Epithelial cell of alveolus of lung (primary cell): ENCODE data around the gene GCDH. TPM values are rescaled to one million over a fixed set of nuclear protein-coding genes. Genes with fewer than 3 reads are reported as not detected.

Experiments
- total RNA-seq: library from RNA; depleted of rRNA; stranded (reverse); fragments of >200 nt; gene quantifications from 2 replicates; pipeline ENCODE4 v1.2.1, GENCODE V29; 2015

GCDH gene
- 22.6 and 40.1 TPM in 2 replicates for total RNA-seq

GRCh38 chr19:12890787-12891552 is at the start of gene GCDH:
GCDH (plus strand) TSS chr19:12891160; CDS start chr19:12891305, 145 bp downstream.

GRCh38 chr19:12881172-12881808 is 9.7 kb upstream of the GCDH start, which contains the start of gene DNASE2:
DNASE2 (minus strand) TSS chr19:12881449; CDS start chr19:12881375, 74 bp downstream.

GRCh38 chr19:12886969-12887747 is 3.8 kb upstream of the GCDH start, which contains the start of gene KLF1:
KLF1 (minus strand) TSS chr19:12887201; CDS start chr19:12887140, 61 bp downstream.

GRCh38 chr19:12933287-12934072 is 42.5 kb downstream of the GCDH start, which contains the start of gene FARSA:
FARSA (minus strand) TSS chr19:12933711; CDS start chr19:12933696, 15 bp downstream.

GRCh38 chr19:12937927-12938778 is 47.2 kb downstream of the GCDH start, which contains the start of gene CALR:
CALR (plus strand) TSS chr19:12938609; CDS start chr19:12938680, 71 bp downstream.

GRCh38 chr19:12945479-12946091 is 54.6 kb downstream of the GCDH start, which contains the start of gene RAD23A:
RAD23A (plus strand) TSS chr19:12945862; CDS start chr19:12945949, 87 bp downstream.

Other genes with a start within 250 kb of the GCDH start
- 44.5 and 81.8 TPM in 2 replicates for gene MAN2B1, start 224.4 kb upstream of the GCDH start, total RNA-seq
- 8.0 and 12.1 TPM in 2 replicates for gene WDR83, start 224.4 kb upstream of the GCDH start, total RNA-seq
- gene DHPS, start 209.3 kb upstream of the GCDH start, total RNA-seq = 62.4 and 124 TPM in 2 replicates
- not detected in 2 replicates for gene GNG14, start 203.2 kb upstream of the GCDH start, total RNA-seq
- gene FBXW9, start 194.5 kb upstream of the GCDH start, total RNA-seq = 8.8 and 11.5 TPM in 2 replicates
- gene TNPO2, start 167.2 kb upstream of the GCDH start, total RNA-seq = 34.3 and 47.7 TPM in 2 replicates
- 353 and 355 TPM in 2 replicates for gene TRIR, start 156.5 kb upstream of the GCDH start, total RNA-seq
- gene GET3, start 153.7 kb upstream of the GCDH start, total RNA-seq = 61.8 and 80.8 TPM in 2 replicates
- gene BEST2, start 139.4 kb upstream of the GCDH start, total RNA-seq = 1.8 TPM in 1 of 2 replicates, not detected in the other
- 8.8 and 19.0 TPM in 2 replicates for gene HOOK2, start 115.6 kb upstream of the GCDH start, total RNA-seq
- 398 and 481 TPM in 2 replicates for gene JUNB, start 99.7 kb upstream of the GCDH start, total RNA-seq
- 454 and 460 TPM in 2 replicates for gene PRDX2, start 89.4 kb upstream of the GCDH start, total RNA-seq
- gene THSD8, start 89.1 kb upstream of the GCDH start, total RNA-seq = not detected in 2 replicates
- 13.5 and 45.0 TPM in 2 replicates for gene RNASEH2A, start 84.6 kb upstream of the GCDH start, total RNA-seq
- not detected in 2 replicates for gene RTBDN, start 56.6 kb upstream of the GCDH start, total RNA-seq
- under 0.01 and 0.88 TPM in 2 replicates for gene MAST1, start 52.6 kb upstream of the GCDH start, total RNA-seq
- gene DNASE2, start 9.7 kb upstream of the GCDH start, total RNA-seq = 26.4 and 55.3 TPM in 2 replicates
- not detected in 2 replicates for gene KLF1, start 4.0 kb upstream of the GCDH start, total RNA-seq
- gene SYCE2, start 28.1 kb downstream of the GCDH start, total RNA-seq = 0.56 TPM in 1 of 2 replicates, not detected in the other
- gene FARSA, start 42.6 kb downstream of the GCDH start, total RNA-seq = 60.8 and 78.4 TPM in 2 replicates
- gene CALR, start 47.4 kb downstream of the GCDH start, total RNA-seq = 932 and 1,873 TPM in 2 replicates
- 107 and 111 TPM in 2 replicates for gene RAD23A, start 54.7 kb downstream of the GCDH start, total RNA-seq
- gene GADD45GIP1, start 66.1 kb downstream of the GCDH start, total RNA-seq = 54.9 and 63.6 TPM in 2 replicates
- gene DAND5, start 78.4 kb downstream of the GCDH start, total RNA-seq = not detected in 2 replicates
- gene NFIX, start 104.3 kb downstream of the GCDH start, total RNA-seq = 33.9 and 97.1 TPM in 2 replicates
- 0.48 and 6.5 TPM in 2 replicates for gene LYL1, start 211.7 kb downstream of the GCDH start, total RNA-seq
- 25.9 and 35.6 TPM in 2 replicates for gene TRMT1, start 225.6 kb downstream of the GCDH start, total RNA-seq
- 49.1 and 79.9 TPM in 2 replicates for gene NACC1, start 227.1 kb downstream of the GCDH start, total RNA-seq